OCI-LY7 (cell line): ENCODE data around the gene RBM15.

Experiments used
- EZH2phosphoT487 ChIP-seq: fragments of 200-600 bp; sonication (generic); IDR thresholded peaks from 2 replicates; pipeline ENCODE4 v1.6.1; 2018; ENCODE audit warnings: low read depth, borderline replicate concordance, mild to moderate bottlenecking, mixed run types, antibody characterized with exemption, low read length, moderate library complexity, mixed read lengths
- TF ChIP-seq, protein P1 (sequence below): fragments of 200-600 bp; sonication (generic); conservative IDR thresholded peaks from 2 replicates; pipeline ENCODE4 v1.5.1; 2014; ENCODE audit warnings: mild to moderate bottlenecking, antibody characterized with exemption, low read length, moderate library complexity, mixed read lengths

DNA sequence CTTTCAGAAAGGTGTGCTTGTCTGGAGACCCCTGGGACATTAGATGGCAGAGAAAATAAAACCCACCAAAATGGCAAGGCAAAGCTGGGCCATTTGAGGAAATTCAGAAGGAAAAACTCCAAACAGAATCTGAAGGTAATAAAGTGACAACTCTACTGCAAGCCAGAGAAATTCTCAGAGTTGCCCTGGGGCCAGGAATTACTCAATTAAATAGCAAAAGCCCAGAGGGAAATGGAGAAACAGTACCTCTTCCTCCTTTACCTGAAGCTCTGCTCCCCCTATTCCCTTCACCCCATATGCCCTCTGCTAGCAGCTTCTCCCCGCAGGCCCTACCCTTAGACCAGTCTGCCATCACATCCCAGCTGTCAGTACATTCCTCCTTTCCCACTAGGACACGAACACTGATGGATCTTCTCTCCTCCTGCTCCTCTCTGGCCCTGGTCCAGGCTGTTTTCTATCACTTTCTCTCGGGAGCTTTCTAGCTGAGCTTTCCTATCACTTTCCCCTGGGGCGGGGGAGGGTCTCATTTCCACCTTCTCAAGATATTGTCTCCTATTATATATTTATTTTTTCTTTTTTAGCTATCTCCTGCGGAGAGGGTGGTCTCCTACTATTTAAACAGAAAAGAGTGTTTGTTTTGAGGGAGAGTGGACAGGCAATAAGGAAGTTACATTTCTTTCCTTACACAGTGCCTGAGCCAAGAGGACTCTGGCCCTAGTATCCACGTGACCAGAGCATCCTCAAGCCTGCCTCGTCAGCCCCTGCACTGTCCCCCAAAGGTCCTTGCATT lies 47.7 kb upstream of the RBM15 start:
- TF ChIP-seq, protein P1, sequence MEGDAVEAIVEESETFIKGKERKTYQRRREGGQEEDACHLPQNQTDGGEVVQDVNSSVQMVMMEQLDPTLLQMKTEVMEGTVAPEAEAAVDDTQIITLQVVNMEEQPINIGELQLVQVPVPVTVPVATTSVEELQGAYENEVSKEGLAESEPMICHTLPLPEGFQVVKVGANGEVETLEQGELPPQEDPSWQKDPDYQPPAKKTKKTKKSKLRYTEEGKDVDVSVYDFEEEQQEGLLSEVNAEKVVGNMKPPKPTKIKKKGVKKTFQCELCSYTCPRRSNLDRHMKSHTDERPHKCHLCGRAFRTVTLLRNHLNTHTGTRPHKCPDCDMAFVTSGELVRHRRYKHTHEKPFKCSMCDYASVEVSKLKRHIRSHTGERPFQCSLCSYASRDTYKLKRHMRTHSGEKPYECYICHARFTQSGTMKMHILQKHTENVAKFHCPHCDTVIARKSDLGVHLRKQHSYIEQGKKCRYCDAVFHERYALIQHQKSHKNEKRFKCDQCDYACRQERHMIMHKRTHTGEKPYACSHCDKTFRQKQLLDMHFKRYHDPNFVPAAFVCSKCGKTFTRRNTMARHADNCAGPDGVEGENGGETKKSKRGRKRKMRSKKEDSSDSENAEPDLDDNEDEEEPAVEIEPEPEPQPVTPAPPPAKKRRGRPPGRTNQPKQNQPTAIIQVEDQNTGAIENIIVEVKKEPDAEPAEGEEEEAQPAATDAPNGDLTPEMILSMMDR: no peak
- no peak for TF ChIP-seq EZH2phosphoT487
